Esophagus squamous epithelium (tissue), 5 donors: ENCODE measurements around the gene TECR. TPM values are rescaled to one million over a fixed set of nuclear protein-coding genes. Genes with fewer than 3 reads are reported as not detected.
"Not testable (repeated sequence)": the region's sequence is repeated elsewhere in the genome, so short reads cannot be mapped to it uniquely, and the experiment has no call there.

Source experiments
- DNase-seq: peaks from one replicate; lab custom pipeline; 2025; lab: John Stamatoyannopoulos, UW
- H3K27ac ChIP-seq, 4 donors: fragments of 200-600 bp; sonication (generic); one replicate each; pipeline ENCODE4 v1.5.1; 2016 to 2019; ENCODE audit warnings: mild to moderate bottlenecking in 1 of 4
- H3K27me3 ChIP-seq, 4 donors: fragments of 200-600 bp; sonication (generic); 1 replicate in 3 of 4; 2 replicates in 1 of 4; pipeline versions ENCODE4 v1.5.1 to v1.6.0; 2017 to 2021; ENCODE audit warnings: antibody characterized with exemption in 1 of 4
- H3K36me3 ChIP-seq, 3 donors: fragments of 200-600 bp; sonication (generic); one replicate each; pipeline ENCODE4 v1.5.1; 2016 to 2019
- H3K4me1 ChIP-seq, 3 donors: fragments of 200-600 bp; sonication (generic); one replicate each; pipeline ENCODE4 v1.5.1; 2017 to 2019
- H3K4me3 ChIP-seq, 4 donors: fragments of 200-600 bp; sonication (generic); 1 replicate in 3 of 4; 2 replicates in 1 of 4; pipeline ENCODE4 v1.5.1; 2016 to 2019; ENCODE audit warnings: mild to moderate bottlenecking in 2 of 4, moderate library complexity in 1 of 4
- H3K9me3 ChIP-seq, 3 donors: fragments of 200-600 bp; sonication (generic); one replicate each; pipeline ENCODE4 v1.5.1; 2016 to 2019
- CTCF ChIP-seq, 6 experiments: fragments of 450-650 bp in 4 of 6; fragments of 200-600 bp in 2 of 6; sonication (generic) in 2 of 6; IDR thresholded peaks; one replicate each; pipeline ENCODE4 v1.5.1; 2016 to 2019; ENCODE audit warnings: antibody characterized with exemption in 6 of 6, mild to moderate bottlenecking in 4 of 6, moderate library complexity in 4 of 6
- POLR2A ChIP-seq, 4 donors: fragments of 450-650 bp; IDR thresholded peaks; one replicate each; pipeline ENCODE4 v1.6.1; 2017; ENCODE audit warnings: antibody characterized with exemption in 4 of 4, mild to moderate bottlenecking in 4 of 4, moderate library complexity in 3 of 4
- WGBS, 2 donors: methylation state at CpG; one replicate each; pipeline ENCODE4 v1.1.5; 2018; 5-methylcytosine and 5-hydroxymethylcytosine counted together
- intact Hi-C: fragments of 100-400 bp; cut with DNase I; formaldehyde crosslinking; loops from one replicate; pipeline ENCODE4 v1.15.0; 2022
- total RNA-seq, 4 donors: library from RNA; depleted of rRNA; stranded (reverse); fragments of >200 nt; gene quantifications; one replicate each; pipeline ENCODE4 v1.1.0, GENCODE V29; 2016
- donor health status: DM: yes; HTN: yes; CAD: no.

Gene TECR
- total RNA-seq, 4 donors from 2014 or later: 130 to 290 (median 190) TPM

GRCh38 chr19:14582894-14583340, 53.5 kb downstream of the TECR start, which contains the start of gene CLEC17A:
Gene CLEC17A (plus strand): TSS chr19:14583084. CDS start chr19:14583161, 77 bp downstream.
- DNase-seq: no peak
- intact Hi-C loops: no loop called here
- Histone ChIP-seq H3K27me3 (no peaks in the 10 kb centered on the region), H3K4me3 (no peak within 1 kb of the TSS), H3K36me3 (no peaks in the 10 kb centered on the region), H3K27ac (no peak within 1 kb of the TSS), H3K9me3 (no peaks in the 10 kb centered on the region), H3K4me1 (no peaks in the 10 kb centered on the region)
- WGBS, 2 donors: 56% methylated on average over 3 of the region's 6 CpGs; no CpG with 5 or more reads in 1 of the 2 donors
- TF ChIP-seq CTCF (IDR thresholded peaks at IDR 0.05) (no peak), POLR2A (IDR thresholded peaks at IDR 0.05) (no peak)

- H3K27ac ChIP-seq, DNase-seq, H3K4me1 ChIP-seq, intact Hi-C loops, H3K4me3 ChIP-seq, H3K9me3 ChIP-seq, H3K36me3 ChIP-seq, H3K27me3 ChIP-seq: not testable (repeated sequence)
- 40 to 60% methylated on average over 1 to 4 of the region's 5 CpGs for WGBS, 2 donors
Observed at GRCh38 chr19:14584372-14584771, 55.0 kb downstream of the TECR start.

- WGBS, 2 donors: 50% methylated on average over 2 of the region's 3 CpGs; no CpG with 5 or more reads in 1 of the 2 donors
- H3K9me3 ChIP-seq, H3K27me3 ChIP-seq, intact Hi-C loops, H3K27ac ChIP-seq, DNase-seq, H3K4me3 ChIP-seq, H3K36me3 ChIP-seq, H3K4me1 ChIP-seq: not testable (repeated sequence)
Observed at GRCh38 chr19:14585187-14585586, 55.8 kb downstream of the TECR start.

- H3K4me3 ChIP-seq, H3K4me1 ChIP-seq, H3K9me3 ChIP-seq, H3K27ac ChIP-seq, intact Hi-C loops, H3K36me3 ChIP-seq, DNase-seq: not testable (repeated sequence)
- H3K27me3 ChIP-seq: peaks cover 0 to 10% (median 0%) of the 10 kb centered on the region in 4 donors
- no CpG with 5 or more reads among the region's 4 CpGs for WGBS, 2 donors
Observed at GRCh38 chr19:14589433-14589832, 60.0 kb downstream of the TECR start.

- DNase-seq: no peak
- Histone ChIP-seq H3K9me3 (no peaks in the 10 kb centered on the region), H3K4me3 (no peak overlapping the region), H3K27ac (no peak overlapping the region), H3K4me1 (no peaks in the 10 kb centered on the region), H3K27me3 (peaks cover 0 to 16% (median 0%) of the 10 kb centered on the region in 4 donors), H3K36me3 (no peaks in the 10 kb centered on the region)
- intact Hi-C loops: no loop called here
- 83 to 89% methylated on average over 3 of the region's 3 CpGs for WGBS, 2 donors
- TF ChIP-seq CTCF (IDR thresholded peaks at IDR 0.05): no peak
- no peak for TF ChIP-seq POLR2A (IDR thresholded peaks at IDR 0.05)
Observed at GRCh38 chr19:14595558-14595957, 66.2 kb downstream of the TECR start.

- Histone ChIP-seq H3K27ac (no peak overlapping the region), H3K27me3 (peaks cover 0 to 4% (median 0%) of the 10 kb centered on the region in 4 donors), H3K4me1 (no peaks in the 10 kb centered on the region), H3K9me3 (no peaks in the 10 kb centered on the region), H3K4me3 (no peak overlapping the region), H3K36me3 (no peaks in the 10 kb centered on the region)
- no peak for TF ChIP-seq CTCF (IDR thresholded peaks at IDR 0.05)
- no peak for TF ChIP-seq POLR2A (IDR thresholded peaks at IDR 0.05)
- intact Hi-C loops: no loop called here
- no peak for DNase-seq
- 90 to 95% methylated on average over 2 to 5 of the region's 8 CpGs for WGBS, 2 donors
Observed at GRCh38 chr19:14599548-14600147, 70.3 kb downstream of the TECR start.
